Measurements from ENCODE around the gene TET3. TPM values are rescaled to one million over a fixed set of nuclear protein-coding genes. Genes with fewer than 3 reads are reported as not detected.

Gene TET3
- polyA plus RNA-seq, 1 experiment, result 2.1 TPM

GRCh38 chr2:74031221-74031620, 46.5 kb downstream of the TET3 start:
- no peak for DNase-seq (ENCODE audit: low read depth)
- TF ChIP-seq CTCF (IDR thresholded peaks at IDR 0.05; ENCODE audit: insufficient read depth, low read depth, low read length), result no peak
- no peak overlapping the region for H3K4me3 ChIP-seq (ENCODE audit: low read depth, low read length)
- H3K27me3 ChIP-seq (ENCODE audit: control insufficient read depth, insufficient read depth, low read length), result no peaks in the 10 kb centered on the region
- CTCF ChIA-PET, result interaction anchor here (1.0 kb wide), 1 partner anchor 17 kb away, joined by 3 read pairs; no protein-coding TSS in a partner anchor
- no peaks in the 10 kb centered on the region for H3K36me3 ChIP-seq (ENCODE audit: control insufficient read depth, insufficient read depth, low read length)
- POLR2A ChIA-PET, result interaction anchor here (0.8 kb wide), 1 partner anchor 18 kb away, joined by 4 read pairs; no protein-coding TSS in a partner anchor

- H3K36me3 ChIP-seq (ENCODE audit: control insufficient read depth, insufficient read depth, low read length), result no peaks in the 10 kb centered on the region
Measured at GRCh38 chr2:74031959-74032287, 47.2 kb downstream of the TET3 start.

GRCh38 chr2:74033375-74033774, 48.7 kb downstream of the TET3 start:
- Histone ChIP-seq H3K27me3 (ENCODE audit: control insufficient read depth, insufficient read depth, low read length) (no peaks in the 10 kb centered on the region), H3K4me3 (ENCODE audit: low read depth, low read length) (no peak overlapping the region), H3K36me3 (ENCODE audit: control insufficient read depth, insufficient read depth, low read length) (no peaks in the 10 kb centered on the region)
- POLR2A ChIA-PET, result no interaction called here
- TF ChIP-seq CTCF (IDR thresholded peaks at IDR 0.05; ENCODE audit: insufficient read depth, low read depth, low read length), result no peak
- CTCF ChIA-PET, result no interaction called here
- DNase-seq (ENCODE audit: low read depth), result no peak

More at GRCh38 chr2:74031959-74032287, 47.2 kb downstream of the TET3 start:
- POLR2A ChIA-PET, result no interaction called here
- Histone ChIP-seq H3K27me3 (ENCODE audit: control insufficient read depth, insufficient read depth, low read length) (no peaks in the 10 kb centered on the region), H3K4me3 (ENCODE audit: low read depth, low read length) (no peak overlapping the region)
- DNase-seq (ENCODE audit: low read depth), result no peak
- TF ChIP-seq CTCF (IDR thresholded peaks at IDR 0.05; ENCODE audit: insufficient read depth, low read depth, low read length), result no peak
- CTCF ChIA-PET, result interaction anchor here (0.9 to 1.0 kb wide), 2 partner anchors 11 to 18 kb away, joined by 3 to 5 read pairs; no protein-coding TSS in a partner anchor

Small RNAs within 50 kb of the gene (small RNA-seq; reads per million reads assigned to genes)
- gene AC110801.1 (ENCODE audit: insufficient read length, low read depth, low replicate concordance), result not detected
- not detected for gene RNA5SP97 (ENCODE audit: insufficient read length, low read depth, low replicate concordance)

Other genes starting within 250 kb of the TET3 start
- 16.0 and 23.8 TPM in 2 replicates for gene TPRKB, start 247.6 kb upstream of the TET3 start, polyA plus RNA-seq (2011; rRNA removed)
- gene DUSP11, start 204.8 kb upstream of the TET3 start, polyA plus RNA-seq (2011; rRNA removed), result 19.7 and 33.8 TPM in 2 replicates
- gene C2orf78, start 200.7 kb upstream of the TET3 start, polyA plus RNA-seq (2011; rRNA removed), result not detected in 2 replicates
- gene STAMBP, start 155.9 kb upstream of the TET3 start, polyA plus RNA-seq (2011; rRNA removed), result 47.9 and 48.4 TPM in 2 replicates
- gene ACTG2, start 91.9 kb upstream of the TET3 start, polyA plus RNA-seq (2011; rRNA removed), result 43.8 and 81.3 TPM in 2 replicates
- 76.6 and 79.8 TPM in 2 replicates for gene DGUOK, start 58.0 kb upstream of the TET3 start, polyA plus RNA-seq (2011; rRNA removed)
- 11.4 and 35.9 TPM in 2 replicates for gene BOLA3, start 163.0 kb downstream of the TET3 start, polyA plus RNA-seq (2011; rRNA removed)
- 19.1 and 42.8 TPM in 2 replicates for gene MOB1A, start 194.0 kb downstream of the TET3 start, polyA plus RNA-seq (2011; rRNA removed)
- gene MTHFD2, start 213.7 kb downstream of the TET3 start, polyA plus RNA-seq (2011; rRNA removed), result 282 and 380 TPM in 2 replicates

Data from BJ (cell line).